GM19455 (cell line): ENCODE data around the gene CCDC134.
A peak's percentile ranks its signal among the peaks of the same experiment; 100 is the strongest.

ENCODE experiments used
- ATAC-seq: cut with Tn5 transposase; IDR thresholded peaks from one replicate; pipeline ENCODE4 v1.9.1; 2021; ENCODE audit not compliant: unreplicated experiment

The CCDC134 gene

GRCh38 chr22:41782751-41783150 is 17.7 kb upstream of the CCDC134 start:
- no peak for ATAC-seq

- no peak for ATAC-seq
Measured at GRCh38 chr22:41787331-41787730, 13.1 kb upstream of the CCDC134 start.

GRCh38 chr22:41793871-41794270 is 6.6 kb upstream of the CCDC134 start:
- no peak for ATAC-seq

GRCh38 chr22:41798736-41799135 is 1.7 kb upstream of the CCDC134 start:
- ATAC-seq = no peak

- peak; percentile 36 for ATAC-seq
Measured at GRCh38 chr22:41799486-41800347, 762 bp upstream of the CCDC134 start.

- ATAC-seq = no peak
Measured at GRCh38 chr22:41801147-41801819, 804 bp downstream of the CCDC134 start.

- no peak for ATAC-seq
Measured at GRCh38 chr22:41801886-41802285, 1.4 kb downstream of the CCDC134 start.

GRCh38 chr22:41805639-41806038 is 5.2 kb downstream of the CCDC134 start:
- no peak for ATAC-seq

- no peak for ATAC-seq
Measured at GRCh38 chr22:41808400-41808799, 7.9 kb downstream of the CCDC134 start.

GRCh38 chr22:41810022-41810421 is 9.5 kb downstream of the CCDC134 start:
- no peak for ATAC-seq

GRCh38 chr22:41812805-41813545 is 12.5 kb downstream of the CCDC134 start:
- no peak for ATAC-seq

- no peak for ATAC-seq
Measured at GRCh38 chr22:41813726-41814410, 13.4 kb downstream of the CCDC134 start.

GRCh38 chr22:41815716-41816115 is 15.2 kb downstream of the CCDC134 start:
- no peak for ATAC-seq

GRCh38 chr22:41816241-41816640 is 15.8 kb downstream of the CCDC134 start:
- no peak for ATAC-seq

GRCh38 chr22:41816871-41817270 is 16.4 kb downstream of the CCDC134 start:
- no peak for ATAC-seq

GRCh38 chr22:41818011-41818410 is 17.5 kb downstream of the CCDC134 start:
- no peak for ATAC-seq

GRCh38 chr22:41818596-41818995 is 18.1 kb downstream of the CCDC134 start:
- no peak for ATAC-seq

GRCh38 chr22:41819257-41819656 is 18.8 kb downstream of the CCDC134 start:
- no peak for ATAC-seq

- no peak for ATAC-seq
Measured at GRCh38 chr22:41820447-41820846, 20.0 kb downstream of the CCDC134 start.

- no peak for ATAC-seq
Measured at GRCh38 chr22:41821471-41822316, 21.2 kb downstream of the CCDC134 start.
